GM21619 (cell line): Measurements from ENCODE around the gene STAG2.

Experiments used
- ATAC-seq: cut with Tn5 transposase; IDR thresholded peaks from one replicate; pipeline ENCODE4 v1.9.1; 2021; ENCODE audit not compliant: unreplicated experiment

STAG2 gene

DNA sequence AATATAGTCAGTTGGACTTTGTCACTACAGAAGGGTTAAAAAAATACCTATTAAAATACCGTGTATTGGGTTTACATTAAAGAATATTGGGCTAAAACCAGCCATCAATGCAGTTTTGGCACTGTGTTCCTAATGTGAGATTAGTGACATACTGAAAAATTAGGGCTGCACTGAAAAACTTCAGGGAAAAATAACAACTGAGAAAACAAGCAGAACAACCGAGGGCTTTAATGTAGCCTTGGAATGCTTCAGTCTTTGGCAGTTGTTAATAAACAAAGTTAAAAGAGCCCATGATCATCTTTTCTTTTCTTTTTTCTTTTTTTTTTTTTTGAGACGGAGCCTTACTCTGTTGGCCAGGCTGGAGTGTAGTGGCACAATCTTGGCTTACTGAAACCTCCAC, 12.4 kb downstream of the STAG2 start:
- ATAC-seq = no peak

DNA sequence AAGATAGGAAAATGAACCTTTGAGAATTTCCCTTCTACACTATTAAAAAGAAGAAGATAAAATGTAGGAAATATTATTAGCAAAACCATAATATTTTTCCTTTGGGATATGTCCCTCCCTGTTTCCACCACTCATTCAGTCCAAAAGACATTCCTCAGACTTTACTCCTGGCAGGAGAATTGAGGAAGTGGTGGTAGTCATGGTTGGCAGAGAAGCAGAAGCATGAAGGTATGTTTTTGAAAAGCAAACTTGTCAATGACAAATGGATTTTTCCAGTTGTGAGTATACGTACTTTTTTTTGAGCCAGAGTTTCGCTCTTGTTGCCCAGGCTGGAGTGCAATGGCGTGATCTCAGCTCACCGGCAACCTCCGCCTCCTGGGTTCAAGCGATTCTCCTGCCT, 13.7 kb downstream of the STAG2 start:
- ATAC-seq = no peak

DNA sequence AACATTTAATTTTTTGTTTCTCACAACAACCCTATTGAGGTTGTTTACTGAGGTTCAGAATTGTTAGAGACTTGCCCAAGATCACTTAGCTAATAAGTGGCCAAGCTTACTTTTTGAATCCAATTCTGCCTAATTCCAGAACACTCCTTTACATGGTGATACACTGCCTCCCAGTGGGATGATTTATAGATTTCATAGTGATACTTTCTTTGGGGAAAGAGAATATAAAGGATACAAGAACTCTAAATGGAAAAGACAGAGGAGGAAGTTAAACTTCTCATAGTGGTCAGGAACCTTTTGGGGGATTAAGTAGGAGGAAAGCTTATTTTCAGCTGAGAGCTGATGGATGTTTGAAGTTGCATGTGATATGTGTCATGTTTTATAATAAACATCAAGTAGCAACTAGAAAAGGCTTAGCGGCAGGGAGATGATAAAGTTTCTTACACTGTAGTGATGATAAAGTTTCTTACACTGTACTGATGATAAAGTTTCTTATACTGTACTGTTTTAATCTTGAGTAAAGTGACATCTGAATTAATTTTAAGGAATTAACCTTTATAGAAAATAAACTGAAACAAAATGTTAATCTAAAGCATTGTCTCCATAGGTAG, 15.3 kb downstream of the STAG2 start:
- ATAC-seq = no peak

DNA sequence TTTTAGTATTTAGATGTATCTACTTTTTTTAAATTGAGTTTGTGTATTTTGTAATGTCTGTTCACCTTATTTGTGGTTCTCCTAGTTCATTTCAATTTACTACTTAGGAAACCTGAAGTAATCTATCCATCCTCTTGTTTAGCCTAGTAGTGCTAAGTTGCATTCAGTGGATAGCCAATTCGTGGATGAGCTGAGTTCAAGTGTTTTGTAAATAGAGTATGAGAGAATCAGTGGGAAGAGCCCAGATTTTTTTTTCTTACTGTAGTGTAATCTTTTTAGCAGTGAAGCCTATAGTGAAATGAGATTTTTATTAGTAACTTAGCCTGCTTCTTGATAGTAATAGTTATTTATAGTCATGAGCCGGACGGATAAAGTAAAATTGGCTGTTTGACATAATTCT, 21.7 kb downstream of the STAG2 start:
- no peak for ATAC-seq

DNA sequence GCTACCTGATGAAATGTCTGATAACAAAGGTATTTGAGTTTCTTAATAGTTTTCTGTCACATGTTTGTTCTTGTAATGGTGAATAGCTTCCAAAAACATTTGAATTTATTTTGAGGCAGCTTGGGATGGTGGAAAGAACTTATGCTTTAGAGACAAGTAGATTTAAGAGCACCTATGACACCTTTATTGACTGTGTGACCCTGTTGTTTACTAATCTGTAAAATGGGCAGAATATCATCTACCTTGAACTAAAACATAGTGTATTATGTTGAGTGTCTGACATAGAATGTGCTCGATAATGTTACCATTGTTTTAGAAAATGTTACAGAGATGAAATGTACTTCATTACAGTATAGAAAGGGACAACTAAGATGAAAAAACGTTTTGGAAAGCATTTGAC, 24.9 kb downstream of the STAG2 start:
- no peak for ATAC-seq

DNA sequence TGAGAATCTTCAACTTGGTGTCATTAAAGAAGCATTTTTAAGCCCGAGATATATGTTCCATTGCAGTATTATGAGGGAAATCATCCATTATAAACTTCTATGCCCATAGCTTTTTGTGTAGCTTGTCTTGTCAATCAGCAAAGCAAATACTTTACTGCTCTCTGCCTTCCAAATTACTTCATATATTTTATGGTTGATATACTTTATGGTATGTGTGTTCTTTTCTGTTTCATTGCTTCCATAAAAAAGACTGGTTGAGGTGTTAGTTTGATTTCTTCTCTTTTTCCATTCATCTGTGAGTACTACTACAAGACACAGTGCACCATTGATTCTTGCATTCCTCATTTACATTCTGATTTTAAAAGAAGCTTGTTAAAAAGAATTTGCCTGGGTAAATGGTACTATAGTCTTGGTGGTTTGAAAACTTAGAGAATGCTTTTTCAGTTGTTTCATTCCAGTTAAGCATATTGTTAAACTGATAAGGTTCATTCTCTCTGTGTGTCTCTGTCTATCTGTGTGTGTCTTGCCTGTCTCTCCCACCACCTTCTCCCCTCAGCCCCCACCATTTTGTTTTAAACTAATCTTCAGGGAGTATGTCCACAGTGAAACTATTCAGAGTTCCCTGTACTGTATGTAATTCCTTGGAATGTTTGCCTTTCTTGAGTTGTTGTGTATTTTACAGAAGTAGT, 27.1 kb downstream of the STAG2 start:
- ATAC-seq = no peak

DNA sequence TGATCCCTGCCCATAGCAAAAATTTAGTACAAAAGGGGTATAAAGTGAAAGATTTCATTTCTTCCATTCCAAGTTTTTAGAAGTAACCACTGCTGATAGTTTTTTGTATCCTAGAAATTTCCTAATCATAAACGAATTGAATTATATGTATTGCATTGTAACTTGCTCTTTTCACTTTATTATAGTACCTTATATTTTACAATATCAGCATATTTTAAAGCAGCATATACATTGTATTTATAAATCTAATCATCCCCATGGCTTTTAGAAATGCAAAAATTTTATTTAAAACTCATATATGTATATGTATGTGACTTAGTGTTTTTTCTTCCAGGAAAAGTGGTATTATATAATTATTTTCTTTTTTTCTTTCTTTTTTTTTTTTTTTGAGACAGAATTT, 27.7 kb downstream of the STAG2 start:
- no peak for ATAC-seq

DNA sequence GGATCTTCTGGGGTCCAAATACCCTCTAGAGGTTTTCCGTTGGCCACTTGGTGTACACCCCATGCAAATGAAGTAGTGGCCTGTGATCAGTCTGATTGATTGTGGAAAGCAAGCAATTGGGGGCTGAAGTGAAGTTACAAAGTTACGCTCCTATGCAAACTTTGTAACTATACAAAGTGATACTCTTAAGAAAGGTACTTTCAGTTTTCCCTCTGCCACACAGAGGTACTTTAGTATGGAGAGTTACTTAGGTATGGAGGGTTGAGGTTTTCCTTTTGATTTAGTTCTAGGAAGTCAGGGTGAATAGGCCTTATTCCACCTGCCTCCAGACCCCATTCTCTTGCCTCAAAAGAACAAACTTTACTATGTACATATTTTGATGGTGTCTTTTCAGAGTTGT, 28.7 kb downstream of the STAG2 start:
- peak; percentile 57 for ATAC-seq

DNA sequence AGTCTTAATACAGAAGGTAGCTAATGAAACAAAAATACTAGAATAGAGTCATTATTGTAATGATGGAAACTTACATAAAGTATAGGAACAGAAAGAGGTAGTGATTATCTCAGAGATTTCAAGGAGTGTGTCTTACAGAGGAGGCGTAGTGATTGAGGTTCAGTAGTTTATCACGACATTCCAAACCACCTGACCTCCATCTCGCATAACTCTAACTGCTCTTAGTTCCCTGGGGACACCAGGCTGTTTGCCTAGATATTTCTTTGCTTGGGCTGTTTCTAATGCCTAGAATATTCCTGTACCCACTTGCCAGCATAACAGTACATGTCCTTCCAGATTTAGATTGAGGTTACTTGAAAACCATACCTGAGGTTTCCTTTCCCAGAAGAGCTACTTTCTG, 29.1 kb downstream of the STAG2 start:
- ATAC-seq = peak; percentile 27

DNA sequence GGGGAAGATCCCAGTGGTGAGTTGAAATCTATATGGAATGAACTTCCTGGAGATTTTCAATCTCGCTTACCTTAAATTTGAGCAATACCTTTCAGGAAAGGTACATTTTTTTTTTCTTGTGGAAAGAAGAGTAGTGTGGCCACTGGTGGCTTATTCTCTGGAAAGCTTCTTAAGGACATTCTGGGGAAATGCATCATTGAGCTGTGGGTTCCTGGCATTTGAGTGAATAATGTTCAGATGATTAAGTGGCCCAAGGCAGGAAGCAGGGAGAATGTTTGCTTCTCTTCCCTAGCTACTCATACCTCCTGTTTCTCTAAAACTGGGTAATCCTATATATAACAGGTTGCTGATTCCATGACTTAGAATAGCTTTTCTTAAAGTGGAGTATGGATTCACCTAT, 31.8 kb downstream of the STAG2 start:
- ATAC-seq = no peak

DNA sequence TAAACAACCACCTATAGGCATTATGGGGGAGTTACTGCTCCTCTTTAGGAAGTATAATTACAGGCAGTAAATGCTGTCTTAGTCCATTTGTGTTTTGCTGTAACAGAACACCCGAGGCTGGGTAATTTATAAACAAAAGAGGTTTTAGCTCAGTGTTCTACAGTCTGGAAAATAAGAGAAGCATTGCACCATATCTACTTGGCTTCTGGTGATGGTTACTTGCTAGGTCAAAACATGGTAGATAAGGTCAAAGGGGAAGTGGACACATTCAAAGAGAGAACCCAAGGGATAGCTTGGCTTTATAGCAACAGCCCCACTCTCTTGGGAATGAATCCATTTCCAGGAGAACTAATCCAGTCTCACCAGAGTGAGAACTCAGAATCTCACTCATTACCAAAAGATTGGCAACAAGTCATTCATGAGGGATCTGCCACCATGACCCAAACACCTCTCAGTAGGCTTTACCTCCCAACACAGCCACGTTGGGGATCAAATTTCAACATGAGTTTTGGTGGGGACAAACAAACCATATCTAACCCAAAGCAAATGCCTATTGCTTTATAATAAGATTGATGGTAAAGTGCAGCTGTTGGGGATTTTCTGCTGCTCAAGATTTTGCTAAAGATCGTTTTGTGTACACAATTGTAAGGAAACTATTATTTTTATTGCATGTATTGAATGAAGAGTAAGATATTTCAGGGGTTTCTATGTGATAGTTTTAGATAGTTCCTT, 32.6 kb downstream of the STAG2 start:
- ATAC-seq = no peak

DNA sequence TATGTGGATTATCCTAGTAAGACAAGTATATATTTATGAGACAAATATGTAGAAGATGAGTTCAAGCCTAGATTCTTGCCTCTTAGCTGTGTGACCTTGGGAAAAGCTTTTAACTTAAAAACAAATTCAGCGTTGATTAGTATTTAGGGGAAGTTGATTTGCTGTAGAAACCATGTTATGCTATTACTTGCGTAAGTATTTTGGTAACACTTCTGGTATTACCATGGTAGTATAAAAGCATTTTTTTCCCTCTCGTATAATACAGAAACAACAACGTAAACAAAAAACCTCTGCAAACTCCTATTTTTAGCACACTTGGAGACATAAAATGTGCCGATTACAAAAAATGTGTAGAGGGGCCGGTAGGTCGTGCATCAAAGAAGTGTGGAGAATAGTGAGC, 33.2 kb downstream of the STAG2 start:
- ATAC-seq = no peak

DNA sequence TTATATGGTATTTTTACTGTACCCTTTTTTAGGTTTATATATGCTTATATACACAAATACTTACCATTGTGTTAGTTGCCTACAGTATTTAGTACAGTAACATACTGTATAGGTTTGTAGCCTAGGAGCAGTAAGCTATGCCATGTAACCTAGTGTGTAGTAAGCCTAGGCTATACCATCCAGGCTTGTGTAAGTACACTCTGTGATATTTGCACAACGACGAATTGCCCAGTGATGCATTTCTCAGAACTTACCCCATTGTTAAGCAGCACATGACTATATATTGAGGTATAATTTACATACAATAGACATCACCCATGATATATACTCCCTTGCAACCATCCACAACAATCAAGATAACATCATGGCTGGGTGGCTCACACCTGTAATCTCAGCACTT, 40.1 kb downstream of the STAG2 start:
- no peak for ATAC-seq

DNA sequence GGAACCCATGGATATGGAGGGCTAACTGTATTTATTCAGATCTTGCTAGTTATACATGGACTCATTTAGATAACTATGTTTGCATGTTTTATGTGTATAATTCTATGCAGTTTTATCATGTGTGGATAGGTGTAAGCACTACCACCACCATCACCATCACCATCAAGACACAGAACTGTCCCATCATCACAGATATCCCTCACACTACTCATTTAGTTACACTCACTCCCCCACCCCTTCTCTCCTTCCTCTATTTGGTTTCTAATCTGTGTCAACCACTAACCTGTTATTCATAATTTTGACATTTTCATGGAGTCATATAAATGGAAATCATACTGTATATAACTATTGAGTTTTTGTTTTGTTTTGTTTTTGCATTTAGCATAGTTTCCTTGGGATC, 43.7 kb downstream of the STAG2 start:
- ATAC-seq = no peak

DNA sequence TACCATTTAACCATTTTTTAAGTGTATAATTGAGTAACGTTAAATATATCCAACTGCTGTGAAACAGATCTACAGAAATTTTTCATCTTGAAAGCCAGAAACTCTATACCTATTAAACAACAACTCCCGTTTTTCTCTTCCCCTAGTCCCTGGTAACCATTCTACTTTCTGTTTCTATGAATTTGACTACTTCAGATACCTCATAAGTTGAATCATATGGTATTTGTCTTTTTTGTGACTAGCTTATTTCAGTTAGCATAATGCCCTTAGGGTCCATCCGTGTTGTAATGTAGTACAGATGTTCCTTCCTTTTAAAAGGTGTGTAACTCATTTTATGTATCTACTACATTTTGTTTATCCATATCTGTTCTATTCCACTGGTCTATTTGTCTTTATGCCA, 48.7 kb downstream of the STAG2 start:
- ATAC-seq = peak; percentile 81

DNA sequence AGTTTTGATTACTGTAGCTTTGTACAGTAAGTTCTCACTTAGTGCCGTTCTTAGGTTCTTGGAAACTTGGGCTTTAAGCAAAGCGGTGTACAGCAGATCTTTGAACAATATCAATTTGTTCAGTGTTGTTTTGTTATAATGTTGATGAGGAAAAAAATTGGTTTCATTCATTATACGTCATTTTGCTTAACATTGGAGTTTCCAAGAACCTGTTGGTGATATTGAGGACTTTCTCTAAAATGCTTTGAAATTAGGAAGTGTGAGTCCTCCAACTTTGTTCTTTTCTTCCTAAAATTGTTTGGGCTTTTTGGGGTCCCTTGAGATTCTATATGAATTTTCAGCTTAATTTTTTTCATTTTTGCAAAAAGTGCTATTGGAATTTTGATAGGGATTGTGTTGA, 49.1 kb downstream of the STAG2 start:
- ATAC-seq = no peak

DNA sequence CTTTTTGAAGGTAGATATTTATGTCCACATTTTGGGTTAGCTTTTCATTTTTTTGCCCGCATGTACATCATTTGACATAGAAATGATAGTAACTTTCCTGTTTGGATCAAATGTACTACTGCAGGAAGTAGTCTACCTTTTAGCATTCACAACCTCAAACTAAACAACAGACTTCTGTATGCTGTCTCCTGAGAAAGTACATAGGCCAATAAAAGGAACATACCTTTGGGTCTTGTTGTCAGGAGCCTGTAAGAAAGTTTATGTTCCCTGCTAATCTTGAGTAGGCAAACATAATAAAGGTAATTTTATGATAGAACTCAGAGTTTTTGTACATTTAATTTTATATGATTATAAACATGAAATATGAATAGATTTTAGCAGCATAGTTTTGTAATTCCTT, 54.2 kb downstream of the STAG2 start:
- ATAC-seq = no peak

DNA sequence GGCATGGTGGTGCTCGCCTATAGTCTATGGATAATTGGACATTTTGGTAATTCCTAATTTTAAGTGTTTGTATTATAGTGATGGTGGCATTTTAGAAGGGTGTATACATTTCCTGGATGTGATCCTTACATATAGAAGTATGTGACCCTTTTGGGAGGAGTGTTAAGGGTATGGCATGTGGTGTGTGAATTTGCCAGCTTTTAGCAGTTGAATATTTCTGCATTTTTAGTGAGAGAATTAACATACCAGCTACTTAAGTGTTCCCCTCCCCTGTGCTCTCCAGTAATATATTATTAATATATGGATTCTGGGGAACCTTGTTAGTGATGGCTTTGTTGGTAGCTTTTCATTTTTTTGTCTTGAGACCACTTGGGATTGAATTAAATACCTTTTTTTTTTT, 55.3 kb downstream of the STAG2 start:
- ATAC-seq = no peak

DNA sequence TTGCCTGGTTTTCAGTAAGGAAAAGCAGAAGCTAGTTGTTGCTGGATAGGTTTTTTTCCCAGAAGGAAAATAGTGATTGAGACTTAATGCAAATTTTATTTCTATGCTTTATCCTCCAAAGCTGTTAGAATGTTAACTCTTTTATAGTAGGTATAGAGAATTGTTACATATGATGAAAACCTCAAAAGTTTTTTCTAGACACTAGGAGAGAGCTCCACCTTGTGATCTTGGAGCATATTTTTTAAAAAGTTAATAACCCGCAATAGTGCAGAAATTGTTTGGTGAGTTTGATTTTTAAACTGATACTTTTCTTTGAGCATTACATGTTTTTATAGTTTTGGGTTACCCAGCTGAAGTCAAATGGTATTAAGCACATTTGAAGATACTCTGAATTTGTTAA, 56.5 kb downstream of the STAG2 start:
- ATAC-seq = no peak

DNA sequence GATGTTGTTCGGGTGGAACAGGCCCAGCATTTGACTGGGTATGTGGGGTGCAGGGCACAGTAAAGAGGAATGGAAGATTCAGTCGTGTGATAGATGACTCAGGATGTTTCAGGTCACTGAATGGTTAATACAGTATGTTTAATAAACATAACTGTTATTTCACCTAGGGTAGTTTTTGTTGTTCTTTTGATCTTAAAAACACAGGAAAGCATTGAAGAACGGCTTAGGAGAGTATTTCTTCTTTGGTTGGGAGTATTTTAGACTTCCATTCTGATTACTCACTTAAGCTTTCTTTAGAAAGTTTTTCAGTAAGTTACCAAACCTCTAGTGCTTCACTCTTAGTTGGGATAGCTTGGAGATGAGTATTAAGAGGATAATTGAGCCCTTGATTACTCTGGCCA, 62.3 kb downstream of the STAG2 start:
- no peak for ATAC-seq

DNA sequence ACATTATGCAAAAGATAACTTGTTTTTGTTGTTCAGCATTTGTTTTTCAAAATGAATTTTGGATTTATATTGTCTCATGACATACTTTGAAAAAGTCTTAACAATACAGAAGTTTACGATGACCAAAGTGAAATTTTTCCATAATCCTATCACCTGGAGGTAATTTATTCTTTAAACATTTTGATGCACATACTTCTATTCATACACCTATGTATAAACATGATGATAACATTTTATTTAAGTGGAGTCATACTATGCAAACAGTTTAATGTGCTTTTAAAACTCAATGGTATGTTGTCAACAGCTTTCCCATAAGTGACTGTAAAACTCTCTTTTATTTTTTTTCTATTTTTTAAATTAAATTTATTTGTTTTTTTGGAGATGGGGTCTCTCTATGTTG, 65.0 kb downstream of the STAG2 start:
- ATAC-seq = no peak

DNA sequence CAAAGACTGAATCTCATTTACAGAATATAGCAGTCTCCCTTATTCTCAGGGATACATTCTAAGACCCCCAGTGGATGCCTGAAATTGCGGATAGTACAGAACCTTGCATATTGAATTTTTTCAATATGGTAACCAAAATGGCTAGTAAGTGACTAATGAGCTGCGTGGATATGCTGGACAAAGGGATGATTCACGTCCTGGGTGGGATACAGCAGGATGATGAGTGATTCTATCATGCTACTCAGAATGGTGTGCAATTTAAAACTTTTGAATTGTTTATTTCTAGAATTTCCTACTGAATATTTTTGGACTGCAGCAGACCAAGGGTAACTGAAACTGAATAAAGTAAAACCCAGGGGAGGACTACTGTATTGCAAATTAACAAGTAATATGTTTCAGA, 66.7 kb downstream of the STAG2 start:
- ATAC-seq = no peak

DNA sequence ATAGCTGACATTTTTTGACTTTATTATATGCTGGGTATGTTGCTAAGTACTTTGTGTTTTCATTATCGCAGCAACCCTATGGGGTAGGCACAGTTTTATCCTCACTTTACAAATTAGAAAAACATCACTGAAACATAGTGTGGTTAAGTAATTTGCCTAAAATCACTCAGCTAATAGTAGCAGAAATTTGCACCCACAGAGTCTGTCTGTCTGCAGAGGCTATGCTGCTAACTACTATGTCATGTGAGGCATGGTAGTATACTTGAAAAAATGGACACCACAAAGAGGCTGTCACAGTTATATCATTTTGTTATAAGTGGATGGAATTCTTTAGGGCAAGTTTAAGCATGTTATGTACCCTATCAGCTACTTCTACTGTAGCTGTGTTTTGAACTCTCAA, 69.0 kb downstream of the STAG2 start:
- ATAC-seq = peak; percentile 88
